BJ (cell line): ENCODE results near the gene SNX33. TPM values are rescaled to one million over a fixed set of nuclear protein-coding genes. Genes with fewer than 3 reads are reported as not detected.
"Not testable (repeated sequence)": the region's sequence is repeated elsewhere in the genome, so short reads cannot be mapped to it uniquely, and the experiment has no call there.

ENCODE experiments used
- CTCF ChIA-PET: fragments of 350-600 bp; formaldehyde crosslinking; extraction: SDS; loops from one replicate; lab custom pipeline; 2021; ENCODE audit warnings: antibody characterized with exemption, inconsistent platforms; lab: Yijun Ruan, JAX
- POLR2A ChIA-PET: fragments of 300-600 bp; sonication (Branson Sonifier 250); formaldehyde crosslinking; extraction: SDS; loops from one replicate; lab custom pipeline; 2021; ENCODE audit warnings: antibody characterized with exemption; lab: Charles Lee
- DNase-seq: peaks from one replicate; pipeline ENCODE4 v3.0.0-alpha.2; 2011; ENCODE audit warnings: low read depth
- H3K27me3 ChIP-seq: 2 replicates; pipeline ENCODE4 v1.6.0; 2011; ENCODE audit warnings: low read length; ENCODE audit not compliant: control insufficient read depth, insufficient read depth
- H3K36me3 ChIP-seq: 2 replicates; pipeline ENCODE4 v1.5.1; 2011; ENCODE audit warnings: low read length; ENCODE audit not compliant: control insufficient read depth, insufficient read depth
- H3K4me3 ChIP-seq: 2 replicates; pipeline ENCODE4 v1.5.1; 2011; ENCODE audit warnings: low read depth, mild to moderate bottlenecking, control low read depth, low read length
- CTCF ChIP-seq: IDR thresholded peaks from 2 replicates; pipeline ENCODE4 v1.5.1; 2011; ENCODE audit warnings: low read depth, mild to moderate bottlenecking, control low read depth, inconsistent platforms, low read length, moderate library complexity; ENCODE audit not compliant: insufficient read depth
- polyA plus RNA-seq: library from polyadenylated mRNA; depleted of rRNA; stranded (reverse); fragments of >200 nt; gene quantifications from 2 replicates; pipeline ENCODE4 v1.2.3, GENCODE V29; 2011

Gene SNX33
- polyA plus RNA-seq, 1 experiment, result 23.5 TPM

- no peak for TF ChIP-seq CTCF
- ChIA-PET POLR2A (no interaction called here), CTCF (no interaction called here)
- Histone ChIP-seq H3K36me3 (peaks cover 2% of the 10 kb centered on the region), H3K27me3 (no peaks in the 10 kb centered on the region), H3K4me3 (no peak overlapping the region)
- no peak for DNase-seq
Measured at GRCh38 chr15:75697523-75697922, 49.8 kb downstream of the SNX33 start.

- H3K4me3 ChIP-seq, POLR2A ChIA-PET, CTCF ChIA-PET, H3K36me3 ChIP-seq, DNase-seq, H3K27me3 ChIP-seq: not testable (repeated sequence)
Measured at GRCh38 chr15:75697974-75698747, 50.4 kb downstream of the SNX33 start.

DNA sequence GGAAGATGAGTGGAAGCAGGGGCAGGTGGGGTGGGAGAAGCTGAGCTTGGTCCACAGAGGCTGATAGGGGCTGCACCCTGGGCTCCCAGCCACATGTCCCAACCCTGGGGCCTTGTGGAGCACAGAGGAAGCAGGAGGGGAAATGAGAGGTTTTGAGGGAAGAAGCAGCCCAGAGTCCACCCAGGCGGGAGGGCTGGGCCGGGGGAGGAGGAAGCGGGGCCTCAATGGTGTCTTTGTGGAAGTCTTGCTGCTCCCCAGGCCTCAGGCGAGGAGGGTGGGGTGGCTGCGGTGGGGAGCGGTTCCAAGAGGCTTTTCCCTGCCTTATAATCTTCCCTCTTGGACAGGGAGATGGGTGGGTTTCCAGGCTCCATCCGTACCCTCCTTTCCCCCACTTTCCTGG is 51.8 kb downstream of the SNX33 start:
- H3K36me3 ChIP-seq, H3K27me3 ChIP-seq, POLR2A ChIA-PET, CTCF ChIA-PET, H3K4me3 ChIP-seq, DNase-seq: not testable (repeated sequence)

DNA sequence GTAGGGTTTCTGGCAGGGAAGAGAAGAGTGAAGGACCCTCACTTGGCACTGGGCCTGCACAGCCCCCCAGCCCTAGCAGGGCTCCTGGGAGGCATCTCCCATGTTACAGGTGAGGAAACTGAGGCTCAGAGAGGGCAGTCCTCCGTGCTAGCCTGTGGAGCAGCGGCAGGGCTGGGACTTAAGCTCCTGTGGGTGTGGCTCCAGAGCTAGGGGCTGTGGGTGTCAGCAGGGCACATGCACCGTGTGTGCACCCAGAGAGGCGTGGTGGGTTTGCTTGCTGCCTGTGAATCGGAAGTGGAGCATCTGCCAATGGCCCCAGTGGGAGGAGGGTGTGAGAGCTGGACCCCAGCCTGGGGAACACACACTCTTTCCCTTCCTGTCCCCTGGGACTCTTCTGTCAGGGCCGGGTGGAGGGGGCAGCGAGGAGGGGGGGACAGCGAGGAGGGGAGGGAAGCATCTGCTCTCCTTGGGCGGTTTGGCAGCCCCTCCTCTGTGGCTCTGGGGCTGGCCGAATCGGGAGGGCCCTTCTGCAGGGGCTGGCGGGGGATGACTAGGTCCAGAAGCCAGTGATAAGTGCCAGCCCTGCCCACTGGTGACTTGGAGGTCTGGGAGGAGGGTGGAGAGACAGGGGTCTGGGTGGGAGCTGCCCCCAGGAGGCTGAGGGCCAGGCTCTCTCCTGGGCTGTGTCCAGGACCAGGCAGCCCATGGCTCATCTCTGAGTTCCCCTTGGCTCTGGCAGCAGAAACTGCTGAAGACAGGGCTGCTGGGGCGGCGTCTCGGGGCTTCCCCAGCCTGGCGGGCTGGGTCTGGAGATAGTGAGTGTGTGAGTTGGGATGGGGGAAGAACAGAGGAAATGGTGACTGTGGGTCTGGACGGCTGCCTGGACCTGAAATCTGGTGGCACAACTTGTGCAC is 52.5 kb downstream of the SNX33 start:
- H3K27me3 ChIP-seq, POLR2A ChIA-PET, H3K36me3 ChIP-seq, H3K4me3 ChIP-seq: not testable (repeated sequence)
- peak; percentile 38 for DNase-seq
- CTCF ChIA-PET, result interaction anchor here (1.2 kb wide), 1 partner anchor 14 kb away, joined by 5 read pairs; no protein-coding TSS in a partner anchor

GRCh38 chr15:75701071-75702003 is 53.6 kb downstream of the SNX33 start:
- DNase-seq, H3K4me3 ChIP-seq, POLR2A ChIA-PET, H3K36me3 ChIP-seq, H3K27me3 ChIP-seq: not testable (repeated sequence)
- CTCF ChIA-PET, result interaction anchor here (1.2 kb wide), 1 partner anchor 15 kb away, joined by 5 read pairs; no protein-coding TSS in a partner anchor

- DNase-seq, result no peak
- no peak for TF ChIP-seq CTCF
- ChIA-PET POLR2A (no interaction called here), CTCF (no interaction called here)
- no peak overlapping the region for H3K4me3 ChIP-seq
- no peaks in the 10 kb centered on the region for H3K27me3 ChIP-seq
- peaks cover 3% of the 10 kb centered on the region for H3K36me3 ChIP-seq
Measured at GRCh38 chr15:75702436-75702835, 54.7 kb downstream of the SNX33 start.

- CTCF ChIA-PET, result interaction anchor here (0.6 kb wide), 1 partner anchor 255 kb away, joined by 3 read pairs; no protein-coding TSS in a partner anchor
- H3K27me3 ChIP-seq, POLR2A ChIA-PET, DNase-seq, H3K36me3 ChIP-seq, H3K4me3 ChIP-seq: not testable (repeated sequence)
Measured at GRCh38 chr15:75703440-75704262, 55.9 kb downstream of the SNX33 start.
